Measurements from ENCODE around the gene SRPRA. TPM values are rescaled to one million over a fixed set of nuclear protein-coding genes. Genes with fewer than 3 reads are reported as not detected.

Gene SRPRA
- total and polyA plus RNA-seq, 10 of the 15 experiments (the other 5 are each of a cell fraction or from before 2014, with no cell fraction given): 29.6 to 131 (median 92.8) TPM

Small RNA genes within 50 kb of the gene (small RNA-seq; reads per million reads assigned to genes)
- gene RN7SL351P (not detected), gene RNU4-86P (not detected)

Other genes starting within 250 kb of the SRPRA start
- 0.23 and 0.38 TPM in 2 replicates for gene CDON, start 206.0 kb downstream of the SRPRA start, total RNA-seq (2014; rRNA removed)
- 0.28 and 0.45 TPM in 2 replicates for gene CDON, start 206.0 kb downstream of the SRPRA start, total RNA-seq (2014; rRNA removed; fragmentation: Illumina TruSeq; extraction: Trizol)
- 0.21 and 0.46 TPM in 2 replicates for gene CDON, start 206.0 kb downstream of the SRPRA start, total RNA-seq (2021)
- 3.2 and 4.2 TPM in 2 replicates for gene CDON, start 206.0 kb downstream of the SRPRA start, polyA plus RNA-seq (2011; rRNA removed)
- 0.40 and 0.79 TPM in 2 replicates for gene CDON, start 206.0 kb downstream of the SRPRA start, polyA plus RNA-seq (2014; fragmentation: Illumina TruSeq; extraction: Trizol)
- under 1 TPM; 0.07 to 0.21 TPM for gene CDON, start 206.0 kb downstream of the SRPRA start, polyA plus RNA-seq (2014; fragmentation: Nextera tagmentation; extraction: Ambion mirVana)
- gene CDON, start 206.0 kb downstream of the SRPRA start, polyA plus RNA-seq (2014; rRNA removed): 0.27 and 0.31 TPM in 2 replicates
- under 1 TPM; 0.32 to 0.83 TPM for gene CDON, start 206.0 kb downstream of the SRPRA start, polyA plus RNA-seq (2016; fragmentation: Nextera tagmentation; extraction: Ambion mirVana)
- 30.6 and 31.0 TPM in 2 replicates for gene RPUSD4, start 57.2 kb downstream of the SRPRA start, total RNA-seq (2014; rRNA removed)
- gene RPUSD4, start 57.2 kb downstream of the SRPRA start, total RNA-seq (2014; rRNA removed; fragmentation: Illumina TruSeq; extraction: Trizol): 29.6 and 32.5 TPM in 2 replicates
- 40.6 and 46.8 TPM in 2 replicates for gene RPUSD4, start 57.2 kb downstream of the SRPRA start, total RNA-seq (2021)
- 40.3 and 47.6 TPM in 2 replicates for gene RPUSD4, start 57.2 kb downstream of the SRPRA start, polyA plus RNA-seq (2011; rRNA removed)
- gene RPUSD4, start 57.2 kb downstream of the SRPRA start, polyA plus RNA-seq (2014; fragmentation: Illumina TruSeq; extraction: Trizol): 30.7 and 34.4 TPM in 2 replicates
- 10 to 100 TPM; 24.5 to 25.9 TPM for gene RPUSD4, start 57.2 kb downstream of the SRPRA start, polyA plus RNA-seq (2014; fragmentation: Nextera tagmentation; extraction: Ambion mirVana)
- gene RPUSD4, start 57.2 kb downstream of the SRPRA start, polyA plus RNA-seq (2014; rRNA removed): 38.7 and 43.7 TPM in 2 replicates
- gene RPUSD4, start 57.2 kb downstream of the SRPRA start, polyA plus RNA-seq (2016; fragmentation: Nextera tagmentation; extraction: Ambion mirVana): 10 to 100 TPM; 28.8 to 29.0 TPM
- 13.8 and 14.5 TPM in 2 replicates for gene FAM118B, start 57.1 kb downstream of the SRPRA start, total RNA-seq (2014; rRNA removed)
- 16.5 and 16.6 TPM in 2 replicates for gene FAM118B, start 57.1 kb downstream of the SRPRA start, total RNA-seq (2014; rRNA removed; fragmentation: Illumina TruSeq; extraction: Trizol)
- gene FAM118B, start 57.1 kb downstream of the SRPRA start, total RNA-seq (2021): 12.0 and 15.0 TPM in 2 replicates
- 16.6 and 18.1 TPM in 2 replicates for gene FAM118B, start 57.1 kb downstream of the SRPRA start, polyA plus RNA-seq (2011; rRNA removed)
- gene FAM118B, start 57.1 kb downstream of the SRPRA start, polyA plus RNA-seq (2014; fragmentation: Illumina TruSeq; extraction: Trizol): 13.8 and 15.0 TPM in 2 replicates
- gene FAM118B, start 57.1 kb downstream of the SRPRA start, polyA plus RNA-seq (2014; fragmentation: Nextera tagmentation; extraction: Ambion mirVana): 10 to 100 TPM; 21.3 to 24.7 TPM
- 12.1 and 12.8 TPM in 2 replicates for gene FAM118B, start 57.1 kb downstream of the SRPRA start, polyA plus RNA-seq (2014; rRNA removed)
- gene FAM118B, start 57.1 kb downstream of the SRPRA start, polyA plus RNA-seq (2016; fragmentation: Nextera tagmentation; extraction: Ambion mirVana): 10 to 100 TPM; 29.0 to 29.7 TPM
- gene FOXRED1, start 259 bp upstream of the SRPRA start, total RNA-seq (2014; rRNA removed): 36.5 and 37.5 TPM in 2 replicates
- 29.0 and 31.4 TPM in 2 replicates for gene FOXRED1, start 259 bp upstream of the SRPRA start, total RNA-seq (2014; rRNA removed; fragmentation: Illumina TruSeq; extraction: Trizol)
- 38.2 and 38.3 TPM in 2 replicates for gene FOXRED1, start 259 bp upstream of the SRPRA start, total RNA-seq (2021)
- 27.3 and 37.7 TPM in 2 replicates for gene FOXRED1, start 259 bp upstream of the SRPRA start, polyA plus RNA-seq (2011; rRNA removed)
- 34.8 and 43.6 TPM in 2 replicates for gene FOXRED1, start 259 bp upstream of the SRPRA start, polyA plus RNA-seq (2014; fragmentation: Illumina TruSeq; extraction: Trizol)
- 10 to 100 TPM in 1 of 2 experiments, 1 to 10 TPM in 1; 9.9 to 10.5 TPM for gene FOXRED1, start 259 bp upstream of the SRPRA start, polyA plus RNA-seq (2014; fragmentation: Nextera tagmentation; extraction: Ambion mirVana)
- 49.2 and 51.0 TPM in 2 replicates for gene FOXRED1, start 259 bp upstream of the SRPRA start, polyA plus RNA-seq (2014; rRNA removed)
- gene FOXRED1, start 259 bp upstream of the SRPRA start, polyA plus RNA-seq (2016; fragmentation: Nextera tagmentation; extraction: Ambion mirVana): 10 to 100 TPM; 65.7 to 67.7 TPM
- gene TIRAP, start 14.2 kb upstream of the SRPRA start, total RNA-seq (2014; rRNA removed): 3.1 and 4.7 TPM in 2 replicates
- 5.0 and 5.3 TPM in 2 replicates for gene TIRAP, start 14.2 kb upstream of the SRPRA start, total RNA-seq (2014; rRNA removed; fragmentation: Illumina TruSeq; extraction: Trizol)
- 7.4 and 8.0 TPM in 2 replicates for gene TIRAP, start 14.2 kb upstream of the SRPRA start, total RNA-seq (2021)
- 2.8 and 4.6 TPM in 2 replicates for gene TIRAP, start 14.2 kb upstream of the SRPRA start, polyA plus RNA-seq (2011; rRNA removed)
- 7.6 and 9.9 TPM in 2 replicates for gene TIRAP, start 14.2 kb upstream of the SRPRA start, polyA plus RNA-seq (2014; fragmentation: Illumina TruSeq; extraction: Trizol)
- under 1 TPM; 0.76 to 0.88 TPM for gene TIRAP, start 14.2 kb upstream of the SRPRA start, polyA plus RNA-seq (2014; fragmentation: Nextera tagmentation; extraction: Ambion mirVana)
- 6.8 and 7.1 TPM in 2 replicates for gene TIRAP, start 14.2 kb upstream of the SRPRA start, polyA plus RNA-seq (2014; rRNA removed)
- 1 to 10 TPM; 3.5 to 4.6 TPM for gene TIRAP, start 14.2 kb upstream of the SRPRA start, polyA plus RNA-seq (2016; fragmentation: Nextera tagmentation; extraction: Ambion mirVana)
- gene DCPS, start 35.2 kb upstream of the SRPRA start, total RNA-seq (2014; rRNA removed): 58.8 and 61.9 TPM in 2 replicates
- gene DCPS, start 35.2 kb upstream of the SRPRA start, total RNA-seq (2014; rRNA removed; fragmentation: Illumina TruSeq; extraction: Trizol): 36.7 and 39.7 TPM in 2 replicates
- gene DCPS, start 35.2 kb upstream of the SRPRA start, total RNA-seq (2021): 56.1 and 56.8 TPM in 2 replicates
- gene DCPS, start 35.2 kb upstream of the SRPRA start, polyA plus RNA-seq (2011; rRNA removed): 62.4 and 97.0 TPM in 2 replicates
- 57.4 and 77.4 TPM in 2 replicates for gene DCPS, start 35.2 kb upstream of the SRPRA start, polyA plus RNA-seq (2014; fragmentation: Illumina TruSeq; extraction: Trizol)
- 10 to 100 TPM; 23.5 to 33.2 TPM for gene DCPS, start 35.2 kb upstream of the SRPRA start, polyA plus RNA-seq (2014; fragmentation: Nextera tagmentation; extraction: Ambion mirVana)
- 70.3 and 76.1 TPM in 2 replicates for gene DCPS, start 35.2 kb upstream of the SRPRA start, polyA plus RNA-seq (2014; rRNA removed)
- 100 to 1,000 TPM in 1 of 2 experiments, 10 to 100 TPM in 1; 99.2 to 101 TPM for gene DCPS, start 35.2 kb upstream of the SRPRA start, polyA plus RNA-seq (2016; fragmentation: Nextera tagmentation; extraction: Ambion mirVana)
- gene ST3GAL4, start 86.8 kb upstream of the SRPRA start, total RNA-seq (2014; rRNA removed): 7.0 and 7.5 TPM in 2 replicates
- gene ST3GAL4, start 86.8 kb upstream of the SRPRA start, total RNA-seq (2014; rRNA removed; fragmentation: Illumina TruSeq; extraction: Trizol): 3.5 and 3.8 TPM in 2 replicates
- gene ST3GAL4, start 86.8 kb upstream of the SRPRA start, total RNA-seq (2021): 5.4 and 5.6 TPM in 2 replicates
- 2.1 and 4.0 TPM in 2 replicates for gene ST3GAL4, start 86.8 kb upstream of the SRPRA start, polyA plus RNA-seq (2011; rRNA removed)
- 3.9 and 8.1 TPM in 2 replicates for gene ST3GAL4, start 86.8 kb upstream of the SRPRA start, polyA plus RNA-seq (2014; fragmentation: Illumina TruSeq; extraction: Trizol)
- gene ST3GAL4, start 86.8 kb upstream of the SRPRA start, polyA plus RNA-seq (2014; fragmentation: Nextera tagmentation; extraction: Ambion mirVana): not detected
- gene ST3GAL4, start 86.8 kb upstream of the SRPRA start, polyA plus RNA-seq (2014; rRNA removed): 5.9 TPM in 2 replicates
- 1 to 10 TPM; 7.8 TPM for gene ST3GAL4, start 86.8 kb upstream of the SRPRA start, polyA plus RNA-seq (2016; fragmentation: Nextera tagmentation; extraction: Ambion mirVana)

All from GM12878 (cell line).